Endothelial cell of umbilical vein (primary cell): ENCODE measurements around the gene S100P. TPM values are rescaled to one million over a fixed set of nuclear protein-coding genes. Genes with fewer than 3 reads are reported as not detected.

Experiments used
- BruUV-seq: library from RNA; stranded (reverse); fragments of 400-500 nt; replicated peaks from 2 replicates; lab custom pipeline; 2021; lab: Mats Ljungman, UMichigan
- CTCF ChIA-PET: fragments of 300-600, 350-600 bp; sonication (Branson Sonifier 250); formaldehyde crosslinking; loops from one replicate; lab custom pipeline; 2021; ENCODE audit warnings: antibody characterized with exemption, inconsistent platforms; lab: Charles Lee
- POLR2A ChIA-PET: fragments of 300-600, 350-600 bp; sonication (Branson Sonifier 250); formaldehyde crosslinking; loops from one replicate; lab custom pipeline; 2021; ENCODE audit warnings: antibody characterized with exemption, inconsistent platforms; lab: Charles Lee
- DNase-seq: peaks from one replicate; pipeline ENCODE4 v3.0.0-alpha.2; 2011; ENCODE audit warnings: low read depth, low spot score
- FAIRE-seq: peaks from 2 replicates; lab custom pipeline; 2011; peaks lifted over from hg19 to GRCh38; lab: Jason Lieb, UNC
- H2AFZ ChIP-seq: 2 replicates; pipeline ENCODE4 v1.6.0; 2012; ENCODE audit warnings: low read depth, low read length, control low read depth, inconsistent platforms
- H3K27ac ChIP-seq: 2 replicates; pipeline ENCODE4 v1.5.1; 2011; ENCODE audit warnings: low read depth, mild to moderate bottlenecking, control low read depth, low read length, moderate library complexity; ENCODE audit not compliant: insufficient read depth
- H3K27me3 ChIP-seq, 2 experiments: 2 replicates each; pipeline versions ENCODE4 v1.6.0 to v1.6.1; 2011; ENCODE audit warnings: low read length in 2 of 2, mixed read lengths in 1 of 2; ENCODE audit not compliant: control insufficient read depth in 2 of 2, insufficient read depth in 2 of 2
- H3K36me3 ChIP-seq, 2 experiments: 2 replicates in 1 of 2; 3 replicates in 1 of 2; pipeline ENCODE4 v1.5.1; 2011; ENCODE audit warnings: low read length in 2 of 2, mild to moderate bottlenecking in 1 of 2, moderate library complexity in 1 of 2; ENCODE audit not compliant: control insufficient read depth in 2 of 2, insufficient read depth in 2 of 2; ENCODE audit errors: extremely low read depth in 1 of 2
- H3K4me1 ChIP-seq: 3 replicates; pipeline ENCODE4 v1.5.1; 2011; ENCODE audit warnings: mild to moderate bottlenecking, low read length; ENCODE audit not compliant: control insufficient read depth, insufficient read depth; ENCODE audit errors: extremely low read depth
- H3K4me2 ChIP-seq: 2 replicates; pipeline ENCODE4 v1.6.1; 2011; ENCODE audit warnings: low read length, control low read depth, mixed read lengths; ENCODE audit not compliant: insufficient read depth
- H3K4me3 ChIP-seq, 3 experiments: fragments of 200-600 bp in 1 of 3; sonication (generic), shearing (Covaris generic) in 1 of 3; replicated peaks in 1 of 3; 2 replicates each; pipeline ENCODE4 v1.5.1; 2011 to 2016; ENCODE audit warnings: control low read depth in 3 of 3, low read length in 3 of 3, mild to moderate bottlenecking in 2 of 3, inconsistent platforms in 1 of 3, low read depth in 1 of 3, moderate library complexity in 1 of 3; ENCODE audit not compliant: insufficient read depth in 1 of 3
- H3K79me2 ChIP-seq: 2 replicates; pipeline ENCODE4 v1.6.0; 2012; ENCODE audit warnings: low read length, inconsistent platforms; ENCODE audit not compliant: control insufficient read depth, insufficient read depth
- H3K9ac ChIP-seq: replicated peaks from 2 replicates; pipeline ENCODE3; 2011; ENCODE audit warnings: low read length, control low read depth; ENCODE audit not compliant: insufficient read depth; ENCODE audit errors: extremely low read depth
- H3K9me1 ChIP-seq: replicated peaks from 3 replicates; pipeline ENCODE4 v1.6.0; 2011; ENCODE audit warnings: mild to moderate bottlenecking, low read length; ENCODE audit not compliant: control insufficient read depth, insufficient read depth; ENCODE audit errors: extremely low read depth
- H3K9me3 ChIP-seq: replicated peaks from 2 replicates; pipeline ENCODE4 v1.5.1; 2012; ENCODE audit warnings: low read length, inconsistent platforms; ENCODE audit not compliant: control insufficient read depth, insufficient read depth
- H4K20me1 ChIP-seq: replicated peaks from 2 replicates; pipeline ENCODE3; 2011; ENCODE audit warnings: mild to moderate bottlenecking, low read length; ENCODE audit not compliant: control insufficient read depth, insufficient read depth; ENCODE audit errors: extremely low read depth
- CTCF ChIP-seq, 2 donors: IDR thresholded peaks; 1 replicate in 1 of 2; 2 replicates in 1 of 2; pipeline ENCODE4 v1.5.1; 2011; ENCODE audit warnings: low read length in 2 of 2, mild to moderate bottlenecking in 2 of 2, moderate library complexity in 2 of 2, control low read depth in 1 of 2, inconsistent platforms in 1 of 2, low read depth in 1 of 2; ENCODE audit not compliant: insufficient read depth in 1 of 2; ENCODE audit errors: extremely low read depth in 1 of 2
- EZH2 ChIP-seq: IDR thresholded peaks from 2 replicates; pipeline ENCODE4 v1.6.1; 2012; ENCODE audit warnings: borderline replicate concordance, low read depth, mild to moderate bottlenecking, moderate library complexity, low read length, inconsistent platforms; ENCODE audit not compliant: severe bottlenecking
- JUN ChIP-seq: IDR thresholded peaks from 2 replicates; pipeline ENCODE4 v1.6.1; 2011; ENCODE audit warnings: borderline replicate concordance, low read depth; ENCODE audit not compliant: insufficient read length, insufficient read depth
- POLR2A ChIP-seq: IDR thresholded peaks from 2 replicates; pipeline ENCODE4 v1.6.1; 2012; ENCODE audit warnings: low read depth, mild to moderate bottlenecking, control low read depth, low read length
- POLR2AphosphoS5 ChIP-seq: IDR thresholded peaks from 2 replicates; pipeline ENCODE4 v1.6.1; 2012; ENCODE audit warnings: low read depth, mild to moderate bottlenecking, control low read depth, low read length, moderate library complexity; ENCODE audit not compliant: insufficient read depth
- dilution Hi-C: fragments of 300-500 bp; cut with MboI; formaldehyde crosslinking; loops from one replicate; pipeline ENCODE4 v1.15.0; 2019; ENCODE audit warnings: low sequenced_read_pairs; ENCODE audit not compliant: extremely low pct_ligation_motif_present
- intact Hi-C: fragments of 100-400 bp; cut with micrococcal nuclease; formaldehyde crosslinking; loops from one replicate; pipeline ENCODE4 v1.10.0; 2022
- polyA plus RNA-seq, 4 experiments: library from polyadenylated mRNA; depleted of rRNA in 3 of 4; stranded (reverse) in 3 of 4; unstranded in 1 of 4; fragments of >200 nt; gene quantifications; 2 replicates each; pipeline versions ENCODE4 v1.2.1 to v1.2.3, GENCODE V29; 2011 to 2012; ENCODE audit warnings: missing spikeins in 1 of 4
- total RNA-seq: library from RNA; stranded (reverse); gene quantifications from 2 replicates; pipeline ENCODE4 v1.2.3, GENCODE V29; 2021

Gene S100P
- total and polyA plus RNA-seq, 2 donors (not counting 3 experiments of a cell fraction or from before 2014, with no cell fraction given) = not detected

DNA sequence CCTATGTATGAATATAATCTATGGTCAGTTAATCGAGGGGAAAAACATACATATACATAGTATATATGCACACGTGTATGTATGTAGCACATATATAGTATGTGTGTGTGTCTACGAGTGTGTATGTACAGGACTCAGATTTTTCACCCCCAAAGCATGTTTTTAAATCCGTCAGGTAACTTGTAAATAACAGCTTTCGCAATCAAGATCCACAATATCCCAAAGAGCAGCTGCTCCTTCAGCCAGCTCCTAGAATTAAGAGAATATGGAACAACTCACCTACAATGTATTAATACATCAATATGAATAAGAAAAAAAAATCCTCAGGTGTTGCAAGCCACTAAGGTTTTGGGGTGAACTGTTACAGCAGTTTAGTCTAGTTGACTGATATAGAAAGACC is 12.5 kb downstream of the S100P start:
- intact Hi-C loops = no loop called here
- ChIA-PET CTCF (interaction anchor here (0.9 to 2.1 kb wide), 3 partner anchors 12 to 365 kb away, joined by 3 to 6 read pairs (median 3); partner anchors contain the start of gene S100P), POLR2A (no interaction called here)

More for the DNA sequence above, 12.5 kb downstream of the S100P start:
- no peak overlapping the region for H2AFZ ChIP-seq
- H3K9me3 ChIP-seq = no peaks in the 10 kb centered on the region
- no peak overlapping the region for H3K4me2 ChIP-seq
- peaks cover 46% of the 10 kb centered on the region for H3K79me2 ChIP-seq
- FAIRE-seq (no peak), DNase-seq (no peak)
- H3K9ac ChIP-seq = no peak overlapping the region
- no peaks in the 10 kb centered on the region for H4K20me1 ChIP-seq
- H3K4me3 ChIP-seq = no peak overlapping the region
- H3K27ac ChIP-seq = no peak overlapping the region
- peaks cover 0 to 4% of the 10 kb centered on the region in 2 experiments for H3K36me3 ChIP-seq
- H3K27me3 ChIP-seq = peaks cover 2 to 3% of the 10 kb centered on the region in 2 experiments
- TF ChIP-seq POLR2AphosphoS5 (no peak), JUN (no peak), EZH2 (no peak), CTCF (IDR thresholded peaks at IDR 0.05; ENCODE audit: extremely low read depth in 1 of 2, insufficient read depth in 1 of 2, low read depth in 1 of 2, low read length in 2 of 2) (no peak), POLR2A (no peak)
- BruUV-seq = no TSS peak
- no peaks in the 10 kb centered on the region for H3K9me1 ChIP-seq
- dilution Hi-C loops = no loop called here
- peaks cover 13% of the 10 kb centered on the region for H3K4me1 ChIP-seq
